Body of pancreas (tissue), 4 donors: ENCODE data around the gene AUTS2.

Source experiments
- CTCF ChIP-seq, 7 experiments: fragments of 450-650 bp in 4 of 7; fragments of 200-600 bp in 3 of 7; sonication (generic) in 3 of 7; IDR thresholded peaks; one replicate each; pipeline ENCODE4 v1.5.1; 2016 to 2019; ENCODE audit warnings: antibody characterized with exemption in 7 of 7
- POLR2A ChIP-seq, 3 donors: fragments of 450-650 bp; IDR thresholded peaks; one replicate each; pipeline ENCODE4 v1.6.1; 2016; ENCODE audit warnings: antibody characterized with exemption in 3 of 3, mild to moderate bottlenecking in 2 of 3

- no peak for TF ChIP-seq POLR2A (IDR thresholded peaks at IDR 0.05)
- TF ChIP-seq CTCF (IDR thresholded peaks at IDR 0.05), result no peak
These were observed 858.4 kb downstream of the AUTS2 start for GRCh38 chr7:70456719-70457118.
